BLaER1 (cell line): ENCODE data around the gene CSTF2T.

Experiments
- H3K27ac ChIP-seq: shearing (Covaris generic); formaldehyde crosslinking; 2 replicates; pipeline ENCODE4 v1.8.1; 2022
- H3K27me3 ChIP-seq: shearing (Covaris generic); formaldehyde crosslinking; 2 replicates; pipeline ENCODE4 v1.8.1; 2022
- H3K36me3 ChIP-seq: shearing (Covaris generic); formaldehyde crosslinking; 2 replicates; pipeline ENCODE4 v1.8.1; 2022
- H3K4me1 ChIP-seq: shearing (Covaris generic); formaldehyde crosslinking; 2 replicates; pipeline ENCODE4 v1.8.1; 2022
- H3K4me2 ChIP-seq: shearing (Covaris generic); formaldehyde crosslinking; 2 replicates; pipeline ENCODE4 v1.8.1; 2022
- H3K4me3 ChIP-seq: shearing (Covaris generic); formaldehyde crosslinking; 2 replicates; pipeline ENCODE4 v1.8.1; 2022
- H3K9ac ChIP-seq: shearing (Covaris generic); formaldehyde crosslinking; 2 replicates; pipeline ENCODE4 v1.8.1; 2022
- H3K9me3 ChIP-seq: shearing (Covaris generic); formaldehyde crosslinking; 2 replicates; pipeline ENCODE4 v1.8.1; 2022
- H4K20me1 ChIP-seq: shearing (Covaris generic); formaldehyde crosslinking; 2 replicates; pipeline ENCODE4 v1.8.1; 2022
- Cebpa-rat ChIP-seq: shearing (Covaris generic); IDR thresholded peaks from 2 replicates; pipeline ENCODE4 v1.8.1; 2022

The CSTF2T gene

GRCh38 chr10:51679841-51680240, 19.6 kb downstream of the CSTF2T start:
- Histone ChIP-seq H3K4me1 (no peaks in the 10 kb centered on the region), H3K4me2 (no peak overlapping the region), H4K20me1 (no peaks in the 10 kb centered on the region), H3K9me3 (no peaks in the 10 kb centered on the region), H3K4me3 (no peak overlapping the region), H3K9ac (no peak overlapping the region), H3K36me3 (no peaks in the 10 kb centered on the region), H3K27me3 (no peaks in the 10 kb centered on the region), H3K27ac (no peak overlapping the region)
- no peak for TF ChIP-seq Cebpa-rat

GRCh38 chr10:51675088-51675487, 24.3 kb downstream of the CSTF2T start:
- H4K20me1 ChIP-seq: no peaks in the 10 kb centered on the region
- no peak overlapping the region for H3K4me2 ChIP-seq
- H3K27ac ChIP-seq: no peak overlapping the region
- no peak overlapping the region for H3K4me3 ChIP-seq
- no peaks in the 10 kb centered on the region for H3K27me3 ChIP-seq
- H3K4me1 ChIP-seq: no peaks in the 10 kb centered on the region
- H3K36me3 ChIP-seq: no peaks in the 10 kb centered on the region
- no peak overlapping the region for H3K9ac ChIP-seq
- no peaks in the 10 kb centered on the region for H3K9me3 ChIP-seq
- no peak for TF ChIP-seq Cebpa-rat

GRCh38 chr10:51672039-51672535, 27.3 kb downstream of the CSTF2T start:
- no peaks in the 10 kb centered on the region for H4K20me1 ChIP-seq
- no peaks in the 10 kb centered on the region for H3K9me3 ChIP-seq
- H3K4me1 ChIP-seq: 0 out of 2 replicates have a peak, but pooled peaks cover 5% of the 10 kb centered on the region
- H3K4me2 ChIP-seq: no peak overlapping the region
- no peak overlapping the region for H3K4me3 ChIP-seq
- no peaks in the 10 kb centered on the region for H3K36me3 ChIP-seq
- no peaks in the 10 kb centered on the region for H3K27me3 ChIP-seq
- no peak for TF ChIP-seq Cebpa-rat
- H3K27ac ChIP-seq: no peak overlapping the region
- H3K9ac ChIP-seq: no peak overlapping the region

- no peaks in the 10 kb centered on the region for H3K27me3 ChIP-seq
- TF ChIP-seq Cebpa-rat: no peak
These were observed 30.4 kb downstream of the CSTF2T start for GRCh38 chr10:51669041-51669440.

DNA sequence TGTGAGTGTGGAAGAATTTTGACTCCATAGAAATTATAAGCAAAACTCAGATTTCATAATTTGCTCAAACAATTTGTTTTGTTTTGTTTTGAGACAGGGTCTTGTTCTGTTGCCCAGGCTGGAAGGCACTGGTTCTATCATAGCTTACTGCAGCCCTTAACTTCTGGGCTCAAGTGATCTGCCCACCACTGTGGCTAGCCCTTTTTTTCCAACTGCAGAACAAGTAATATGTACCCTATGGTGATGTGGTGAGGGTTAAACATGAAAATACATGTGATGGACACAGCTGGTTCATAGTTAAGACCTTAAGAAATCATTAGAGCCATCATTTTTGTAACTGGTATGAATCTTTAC, 31.1 kb downstream of the CSTF2T start:
- Histone ChIP-seq H3K4me1 (0 out of 2 replicates have a peak, but pooled peaks cover 5% of the 10 kb centered on the region), H3K27ac (no peak overlapping the region), H3K9ac (no peak overlapping the region), H3K9me3 (no peaks in the 10 kb centered on the region), H3K27me3 (no peaks in the 10 kb centered on the region), H4K20me1 (no peaks in the 10 kb centered on the region), H3K4me2 (no peak overlapping the region), H3K4me3 (no peak overlapping the region), H3K36me3 (no peaks in the 10 kb centered on the region)
- TF ChIP-seq Cebpa-rat: no peak

More at GRCh38 chr10:51669041-51669440, 30.4 kb downstream of the CSTF2T start:
- Histone ChIP-seq H3K4me2 (no peak overlapping the region), H3K4me1 (0 out of 2 replicates have a peak, but pooled peaks cover 5% of the 10 kb centered on the region), H3K9me3 (no peaks in the 10 kb centered on the region), H3K36me3 (no peaks in the 10 kb centered on the region), H3K9ac (no peak overlapping the region), H3K4me3 (no peak overlapping the region), H4K20me1 (no peaks in the 10 kb centered on the region), H3K27ac (no peak overlapping the region)

DNA sequence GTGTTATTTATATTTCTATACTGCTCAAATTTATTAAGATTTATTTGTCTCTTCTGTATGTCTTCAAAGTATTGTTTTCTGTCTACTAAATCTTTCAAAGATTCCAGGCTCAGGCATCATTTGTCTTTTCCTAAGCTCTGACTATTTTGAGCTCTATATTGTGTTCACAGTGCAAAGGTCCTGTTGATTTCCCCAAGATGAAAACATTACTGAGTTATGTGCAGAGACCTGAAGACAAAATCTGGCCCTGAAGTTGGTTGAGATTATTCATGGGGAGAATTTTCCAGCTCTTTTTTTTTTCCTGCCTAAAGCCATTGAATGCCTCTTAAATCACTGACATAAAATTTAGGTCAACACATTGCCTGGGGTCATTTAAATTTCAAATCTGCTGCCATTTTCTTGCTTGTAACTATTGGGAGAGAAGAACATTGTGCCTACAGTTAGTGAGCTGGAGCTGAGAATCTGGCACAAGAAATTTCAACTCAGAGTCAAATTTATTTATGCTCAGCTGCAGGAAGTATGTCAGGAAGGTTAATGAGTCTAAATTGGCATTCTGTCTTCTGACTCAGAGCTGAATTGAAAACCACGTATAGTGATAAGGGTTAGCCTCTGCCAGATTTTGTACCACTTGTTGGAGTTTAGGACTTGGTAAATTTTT, 31.6 kb downstream of the CSTF2T start:
- H3K27me3 ChIP-seq: no peaks in the 10 kb centered on the region
- no peak overlapping the region for H3K27ac ChIP-seq
- H3K9ac ChIP-seq: no peak overlapping the region
- H4K20me1 ChIP-seq: no peaks in the 10 kb centered on the region
- H3K4me3 ChIP-seq: no peak overlapping the region
- no peaks in the 10 kb centered on the region for H3K36me3 ChIP-seq
- 0 out of 2 replicates have a peak, but pooled peaks cover 5% of the 10 kb centered on the region for H3K4me1 ChIP-seq
- H3K9me3 ChIP-seq: no peaks in the 10 kb centered on the region
- H3K4me2 ChIP-seq: no peak overlapping the region
- no peak for TF ChIP-seq Cebpa-rat

GRCh38 chr10:51666456-51666855, 32.9 kb downstream of the CSTF2T start:
- Histone ChIP-seq H3K4me1 (0 out of 2 replicates have a peak, but pooled peaks cover 5% of the 10 kb centered on the region), H3K9me3 (no peaks in the 10 kb centered on the region), H3K27ac (no peak overlapping the region), H3K27me3 (no peaks in the 10 kb centered on the region), H3K36me3 (no peaks in the 10 kb centered on the region), H4K20me1 (no peaks in the 10 kb centered on the region), H3K4me2 (no peak overlapping the region), H3K4me3 (no peak overlapping the region), H3K9ac (no peak overlapping the region)
- TF ChIP-seq Cebpa-rat: no peak

DNA sequence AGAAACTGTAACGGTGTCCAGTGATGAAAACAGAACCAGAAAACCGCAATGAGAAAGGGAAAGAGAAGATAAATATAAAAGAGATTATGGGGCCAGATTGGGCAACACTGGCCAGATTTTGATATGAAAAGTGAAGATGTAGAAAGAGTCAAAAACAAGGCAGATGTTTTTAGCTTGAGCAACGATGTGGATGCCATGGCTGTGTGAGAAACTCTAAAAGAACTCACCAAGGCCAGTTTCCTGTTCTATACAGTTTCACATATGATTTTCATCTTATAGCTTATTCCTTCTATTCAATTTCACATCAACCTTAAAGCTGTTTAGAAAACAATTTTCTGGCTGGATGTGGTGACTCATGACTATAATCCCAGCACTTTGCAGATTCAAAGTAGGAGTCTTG, 36.3 kb downstream of the CSTF2T start:
- Histone ChIP-seq H3K4me3 (no peak overlapping the region), H3K27me3 (no peaks in the 10 kb centered on the region), H4K20me1 (no peaks in the 10 kb centered on the region), H3K27ac (no peak overlapping the region), H3K4me1 (0 out of 2 replicates have a peak, but pooled peaks cover 3% of the 10 kb centered on the region), H3K36me3 (no peaks in the 10 kb centered on the region), H3K4me2 (no peak overlapping the region), H3K9me3 (no peaks in the 10 kb centered on the region), H3K9ac (no peak overlapping the region)
- no peak for TF ChIP-seq Cebpa-rat

DNA sequence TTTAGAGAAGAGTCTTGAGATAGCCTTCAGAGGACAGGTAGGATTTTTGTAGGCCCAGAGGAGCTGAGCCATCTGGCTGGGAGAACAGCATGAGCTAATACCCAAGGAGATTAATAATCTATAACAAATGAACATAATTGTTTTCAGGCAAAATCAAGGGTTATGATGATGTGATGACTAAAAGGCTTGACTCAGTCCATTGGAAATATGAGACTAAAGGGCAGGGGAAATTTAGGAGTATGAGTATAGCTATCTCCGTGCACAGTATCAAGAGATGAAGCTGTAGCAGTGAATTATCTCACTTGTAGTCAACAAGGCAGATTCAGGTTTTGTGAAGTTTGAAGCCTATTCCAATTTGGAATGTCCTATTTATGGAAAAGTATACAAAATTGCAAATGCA, 40.1 kb downstream of the CSTF2T start:
- Histone ChIP-seq H3K9me3 (no peaks in the 10 kb centered on the region), H3K4me1 (no peaks in the 10 kb centered on the region), H3K4me2 (no peak overlapping the region), H3K27me3 (no peaks in the 10 kb centered on the region), H3K4me3 (no peak overlapping the region), H3K27ac (no peak overlapping the region), H3K36me3 (no peaks in the 10 kb centered on the region), H3K9ac (no peak overlapping the region), H4K20me1 (no peaks in the 10 kb centered on the region)
- TF ChIP-seq Cebpa-rat: no peak

DNA sequence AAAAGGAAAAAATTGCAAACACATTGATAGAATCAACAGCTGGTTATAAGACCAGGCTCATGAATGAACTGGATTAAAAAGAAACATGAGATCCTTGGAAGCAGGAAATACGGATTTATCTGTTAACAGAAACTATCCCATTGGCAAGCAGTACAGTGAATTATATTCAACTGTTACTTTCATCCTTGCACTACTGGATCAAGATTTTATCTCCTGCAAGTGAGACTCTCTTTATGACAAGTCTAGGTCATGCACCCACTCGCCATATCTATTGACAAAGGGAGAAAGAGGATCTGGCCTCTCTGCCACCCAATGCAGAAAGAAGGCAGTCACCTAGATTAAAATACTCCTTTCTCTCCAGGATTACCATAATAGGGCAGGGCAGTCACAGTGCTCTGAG, 41.4 kb downstream of the CSTF2T start:
- no peak overlapping the region for H3K4me2 ChIP-seq
- no peaks in the 10 kb centered on the region for H3K4me1 ChIP-seq
- H3K27me3 ChIP-seq: no peaks in the 10 kb centered on the region
- H3K9me3 ChIP-seq: no peaks in the 10 kb centered on the region
- no peak overlapping the region for H3K4me3 ChIP-seq
- no peaks in the 10 kb centered on the region for H3K36me3 ChIP-seq
- no peak for TF ChIP-seq Cebpa-rat
- no peak overlapping the region for H3K9ac ChIP-seq
- no peaks in the 10 kb centered on the region for H4K20me1 ChIP-seq
- no peak overlapping the region for H3K27ac ChIP-seq
